HepG2 (cell line): Measurements from ENCODE around the gene FGF19. TPM values are rescaled to one million over a fixed set of nuclear protein-coding genes. Genes with fewer than 3 reads are reported as not detected.

Experiments used
- BCL6 ChIP-seq: IDR thresholded peaks from 2 replicates; pipeline ENCODE4 v1.6.1; 2016; ENCODE audit warnings: missing genetic modification reagents, missing compliant biosample characterization
- CBX5 ChIP-seq: sonication (generic); formaldehyde crosslinking; IDR thresholded peaks from 2 replicates; pipeline ENCODE4 v1.4.0; 2020; ENCODE audit warnings: missing genetic modification reagents, borderline replicate concordance
- ETV5 ChIP-seq: IDR thresholded peaks from 2 replicates; pipeline ENCODE4 v1.6.1; 2018; ENCODE audit warnings: missing biosample characterization, missing genetic modification reagents, inconsistent platforms, borderline replicate concordance
- JDP2 ChIP-seq: sonication (generic); formaldehyde crosslinking; IDR thresholded peaks from 2 replicates; pipeline ENCODE4 v1.8.1; 2022; ENCODE audit warnings: missing genetic modification reagents, borderline replicate concordance
- KMT2A ChIP-seq: sonication (generic); formaldehyde crosslinking; IDR thresholded peaks from 2 replicates; pipeline ENCODE4 v1.4.0; 2020; ENCODE audit warnings: missing genetic modification reagents
- NFYC ChIP-seq: IDR thresholded peaks from 2 replicates; pipeline ENCODE4 v1.6.1; 2016; ENCODE audit warnings: missing genetic modification reagents, missing compliant biosample characterization
- NRL ChIP-seq: sonication (generic); formaldehyde crosslinking; IDR thresholded peaks from 2 replicates; pipeline ENCODE4 v1.5.0; 2020; ENCODE audit warnings: missing genetic modification reagents, mild to moderate bottlenecking, moderate library complexity, borderline replicate concordance
- PATZ1 ChIP-seq: sonication (generic); formaldehyde crosslinking; IDR thresholded peaks from 2 replicates; pipeline ENCODE4 v1.4.0; 2020; ENCODE audit warnings: missing genetic modification reagents
- PBX2 ChIP-seq: IDR thresholded peaks from 2 replicates; pipeline ENCODE4 v1.6.1; 2016; ENCODE audit warnings: control low read depth
- SRF ChIP-seq: IDR thresholded peaks from 2 replicates; pipeline ENCODE4 v1.6.1; 2011; ENCODE audit warnings: mild to moderate bottlenecking, low read depth, low read length, moderate library complexity
- XRCC5 ChIP-seq: fragments of 200-400 bp; formaldehyde crosslinking; optimal IDR thresholded peaks from 2 replicates; pipeline ENCODE3; 2017; ENCODE audit warnings: mild to moderate bottlenecking, low read length
- ZBTB8A ChIP-seq: sonication (generic); formaldehyde crosslinking; IDR thresholded peaks from 2 replicates; pipeline ENCODE4 v1.4.0; 2020; ENCODE audit warnings: mild to moderate bottlenecking, low read depth, missing genetic modification reagents, borderline replicate concordance
- ZNF343 ChIP-seq: sonication (generic); formaldehyde crosslinking; IDR thresholded peaks from 2 replicates; pipeline ENCODE4 v1.4.0; 2020; ENCODE audit warnings: mild to moderate bottlenecking, missing genetic modification reagents
- ZNF550 ChIP-seq: sonication (generic); formaldehyde crosslinking; IDR thresholded peaks from 2 replicates; pipeline ENCODE4 v1.4.0; 2020; ENCODE audit warnings: mild to moderate bottlenecking, missing genetic modification reagents, borderline replicate concordance
- ZNF644 ChIP-seq: IDR thresholded peaks from 2 replicates; pipeline ENCODE4 v1.6.1; 2016; ENCODE audit warnings: low read depth
- ZNF687 ChIP-seq: sonication (generic); formaldehyde crosslinking; IDR thresholded peaks from 2 replicates; pipeline ENCODE4 v1.5.1; 2020; ENCODE audit warnings: mild to moderate bottlenecking, missing genetic modification reagents, moderate library complexity
- ZNF816 ChIP-seq: sonication (generic); formaldehyde crosslinking; IDR thresholded peaks from 2 replicates; pipeline ENCODE4 v1.8.0; 2022; ENCODE audit warnings: missing genetic modification reagents, mild to moderate bottlenecking, borderline replicate concordance
- ZSCAN12 ChIP-seq: sonication (generic); formaldehyde crosslinking; IDR thresholded peaks from 2 replicates; pipeline ENCODE4 v1.9.0; 2021; ENCODE audit warnings: mild to moderate bottlenecking, missing genetic modification reagents
- polyA plus RNA-seq, 8 experiments: library from polyadenylated mRNA; depleted of rRNA in 3 of 8; stranded (reverse) in 7 of 8; unstranded in 1 of 8; fragments of >200 nt; fragmentation: Illumina TruSeq in 4 of 8; extraction: Trizol in 4 of 8; gene quantifications; 2 replicates each; pipeline versions ENCODE4 v1.2.1 to v1.2.3, GENCODE V29; 2011 to 2016; ENCODE audit warnings: low read depth in 4 of 8, missing spikeins in 1 of 8, mixed read lengths in 1 of 8; ENCODE audit not compliant: insufficient read depth in 1 of 8
- total RNA-seq, 5 experiments: library from RNA; depleted of rRNA; stranded (reverse); fragments of >200 nt; fragmentation: Illumina TruSeq; extraction: Trizol; gene quantifications; 2 replicates each; pipeline ENCODE4 v1.2.3, GENCODE V29; 2016; ENCODE audit warnings: low read depth in 1 of 5
- TF ChIP-seq, protein P1 (sequence below): sonication (generic); formaldehyde crosslinking; IDR thresholded peaks from 2 replicates; pipeline ENCODE4 v1.4.0; 2020; ENCODE audit warnings: missing genetic modification reagents, borderline replicate concordance
- TF ChIP-seq, protein P2 (sequence below): sonication (generic); formaldehyde crosslinking; IDR thresholded peaks from 2 replicates; pipeline ENCODE4 v1.8.1; 2023; ENCODE audit warnings: mild to moderate bottlenecking, missing genetic modification reagents

FGF19 gene
- total and polyA plus RNA-seq, 2 of the 13 experiments (the other 11 are each of a cell fraction or from before 2014, with no cell fraction given) = 0.07 TPM; not detected in 1

DNA sequence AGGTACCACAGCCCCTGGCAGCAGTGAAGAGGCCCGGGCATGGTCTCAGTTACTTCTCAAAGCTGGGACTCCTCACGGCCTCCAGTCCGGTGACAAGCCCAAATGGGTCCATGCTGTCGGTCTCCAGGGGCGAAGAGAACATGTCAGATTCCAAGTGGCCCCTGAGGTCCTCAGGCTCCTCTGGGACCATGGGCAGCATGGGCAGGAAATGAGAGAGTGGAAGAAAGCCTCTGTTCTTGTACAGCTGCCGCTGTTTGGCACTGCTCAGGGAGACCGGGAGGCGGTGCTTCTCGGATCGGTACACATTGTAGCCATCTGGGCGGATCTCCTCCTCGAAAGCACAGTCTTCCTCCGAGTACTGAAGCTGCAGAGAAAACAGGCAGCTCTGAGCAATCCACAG lies 4.6 kb downstream of the FGF19 start (continued):
- peak; percentile 44 for TF ChIP-seq ZNF687
- peak; percentile 12 for TF ChIP-seq XRCC5
- no peak for TF ChIP-seq KMT2A (CRISPR knock-in tag)
- TF ChIP-seq ZSCAN12 (CRISPR knock-in tag) = no peak
- TF ChIP-seq ZNF644 (CRISPR knock-in tag) = no peak
- TF ChIP-seq ZNF550 (CRISPR knock-in tag) = no peak
- TF ChIP-seq PBX2 (CRISPR knock-in tag) = no peak
- TF ChIP-seq PATZ1 = no peak
- TF ChIP-seq CBX5 (CRISPR knock-in tag) = no peak
- peak; percentile 93 for TF ChIP-seq BCL6 (CRISPR knock-in tag)
- 0 out of 2 replicates have a peak, but pooled peaks have one; percentile 39 for TF ChIP-seq NRL (CRISPR knock-in tag)
- no peak for TF ChIP-seq ZBTB8A
- TF ChIP-seq JDP2 (CRISPR knock-in tag) = no peak
- no peak for TF ChIP-seq ZNF343
- peak; percentile 11; the same call in 1 of the 2 replicates for TF ChIP-seq ETV5
- TF ChIP-seq, protein P1, sequence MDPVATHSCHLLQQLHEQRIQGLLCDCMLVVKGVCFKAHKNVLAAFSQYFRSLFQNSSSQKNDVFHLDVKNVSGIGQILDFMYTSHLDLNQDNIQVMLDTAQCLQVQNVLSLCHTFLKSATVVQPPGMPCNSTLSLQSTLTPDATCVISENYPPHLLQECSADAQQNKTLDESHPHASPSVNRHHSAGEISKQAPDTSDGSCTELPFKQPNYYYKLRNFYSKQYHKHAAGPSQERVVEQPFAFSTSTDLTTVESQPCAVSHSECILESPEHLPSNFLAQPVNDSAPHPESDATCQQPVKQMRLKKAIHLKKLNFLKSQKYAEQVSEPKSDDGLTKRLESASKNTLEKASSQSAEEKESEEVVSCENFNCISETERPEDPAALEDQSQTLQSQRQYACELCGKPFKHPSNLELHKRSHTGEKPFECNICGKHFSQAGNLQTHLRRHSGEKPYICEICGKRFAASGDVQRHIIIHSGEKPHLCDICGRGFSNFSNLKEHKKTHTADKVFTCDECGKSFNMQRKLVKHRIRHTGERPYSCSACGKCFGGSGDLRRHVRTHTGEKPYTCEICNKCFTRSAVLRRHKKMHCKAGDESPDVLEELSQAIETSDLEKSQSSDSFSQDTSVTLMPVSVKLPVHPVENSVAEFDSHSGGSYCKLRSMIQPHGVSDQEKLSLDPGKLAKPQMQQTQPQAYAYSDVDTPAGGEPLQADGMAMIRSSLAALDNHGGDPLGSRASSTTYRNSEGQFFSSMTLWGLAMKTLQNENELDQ (CRISPR knock-in tag) = no peak
- TF ChIP-seq ZNF816 (CRISPR knock-in tag) = no peak
- TF ChIP-seq, protein P2, sequence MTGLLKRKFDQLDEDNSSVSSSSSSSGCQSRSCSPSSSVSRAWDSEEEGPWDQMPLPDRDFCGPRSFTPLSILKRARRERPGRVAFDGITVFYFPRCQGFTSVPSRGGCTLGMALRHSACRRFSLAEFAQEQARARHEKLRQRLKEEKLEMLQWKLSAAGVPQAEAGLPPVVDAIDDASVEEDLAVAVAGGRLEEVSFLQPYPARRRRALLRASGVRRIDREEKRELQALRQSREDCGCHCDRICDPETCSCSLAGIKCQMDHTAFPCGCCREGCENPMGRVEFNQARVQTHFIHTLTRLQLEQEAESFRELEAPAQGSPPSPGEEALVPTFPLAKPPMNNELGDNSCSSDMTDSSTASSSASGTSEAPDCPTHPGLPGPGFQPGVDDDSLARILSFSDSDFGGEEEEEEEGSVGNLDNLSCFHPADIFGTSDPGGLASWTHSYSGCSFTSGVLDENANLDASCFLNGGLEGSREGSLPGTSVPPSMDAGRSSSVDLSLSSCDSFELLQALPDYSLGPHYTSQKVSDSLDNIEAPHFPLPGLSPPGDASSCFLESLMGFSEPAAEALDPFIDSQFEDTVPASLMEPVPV = no peak
- TF ChIP-seq NFYC = no peak
- no peak for TF ChIP-seq SRF
